Raji (cell line): Measurements from ENCODE around the gene BMP15.

Experiments
- POLR2A ChIP-seq: IDR thresholded peaks from 2 replicates; pipeline ENCODE4 v1.6.1; 2011; ENCODE audit warnings: low read depth, low read length, control low read depth; ENCODE audit not compliant: insufficient read depth

The BMP15 gene

DNA sequence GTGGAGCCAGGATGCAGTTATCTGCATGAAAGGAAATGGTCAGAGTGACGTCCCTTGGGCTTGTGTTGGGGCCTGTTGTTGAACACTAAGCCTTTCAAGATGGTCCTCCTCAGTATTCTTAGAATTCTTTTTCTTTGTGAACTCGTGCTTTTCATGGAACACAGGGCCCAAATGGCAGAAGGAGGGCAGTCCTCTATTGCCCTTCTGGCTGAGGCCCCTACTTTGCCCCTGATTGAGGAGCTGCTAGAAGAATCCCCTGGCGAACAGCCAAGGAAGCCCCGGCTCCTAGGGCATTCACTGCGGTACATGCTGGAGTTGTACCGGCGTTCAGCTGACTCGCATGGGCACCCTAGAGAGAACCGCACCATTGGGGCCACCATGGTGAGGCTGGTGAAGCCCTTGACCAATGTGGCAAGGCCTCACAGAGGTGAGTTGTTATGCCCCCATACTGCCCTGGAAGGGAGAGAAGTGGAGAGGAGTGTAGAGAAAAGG lies at the start of gene BMP15:
Gene BMP15, plus strand, starts transcription at position 51 of the 492 bp plus-strand sequence. Its CDS starts 49 bp downstream, at position 100.
- no peak for TF ChIP-seq POLR2A

DNA sequence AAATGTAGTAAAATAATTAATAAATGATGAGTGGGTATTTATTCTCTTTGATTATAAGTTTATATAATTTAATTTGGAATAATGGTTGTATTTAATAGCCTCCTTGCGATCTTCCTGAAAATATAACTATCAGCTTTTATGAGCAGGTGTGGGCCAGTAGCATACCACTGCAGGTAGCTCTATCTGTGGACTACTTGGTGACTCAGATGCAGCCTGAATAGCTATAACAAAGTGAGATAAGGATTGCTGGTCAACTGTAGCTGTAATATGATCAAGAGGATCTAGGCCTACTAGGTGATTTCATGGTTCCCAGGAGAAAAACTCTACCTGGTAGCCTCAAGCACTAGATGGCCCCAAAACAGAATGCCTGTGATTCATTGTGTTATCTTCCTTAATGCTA lies 47.1 kb upstream of the BMP15 start:
- no peak for TF ChIP-seq POLR2A

DNA sequence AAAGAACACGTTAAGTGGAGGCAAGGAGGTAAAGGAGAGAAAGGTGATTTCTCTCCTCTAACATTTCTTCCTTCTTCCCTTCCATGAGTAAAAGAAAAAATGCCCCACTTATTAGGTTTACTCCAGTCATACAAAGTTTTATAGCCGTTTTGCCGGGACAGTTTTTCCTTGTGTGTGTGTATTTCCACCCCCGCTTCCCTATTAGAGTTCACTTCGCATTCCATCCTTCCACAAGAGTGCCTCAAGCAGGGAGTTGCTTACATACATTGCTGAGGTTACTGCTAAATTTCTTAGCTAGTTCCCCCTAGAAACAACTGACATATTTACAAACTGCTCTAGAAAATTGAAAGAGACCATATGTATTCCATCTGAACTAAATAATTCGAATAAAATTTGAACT lies 45.2 kb upstream of the BMP15 start:
- TF ChIP-seq POLR2A, result no peak

DNA sequence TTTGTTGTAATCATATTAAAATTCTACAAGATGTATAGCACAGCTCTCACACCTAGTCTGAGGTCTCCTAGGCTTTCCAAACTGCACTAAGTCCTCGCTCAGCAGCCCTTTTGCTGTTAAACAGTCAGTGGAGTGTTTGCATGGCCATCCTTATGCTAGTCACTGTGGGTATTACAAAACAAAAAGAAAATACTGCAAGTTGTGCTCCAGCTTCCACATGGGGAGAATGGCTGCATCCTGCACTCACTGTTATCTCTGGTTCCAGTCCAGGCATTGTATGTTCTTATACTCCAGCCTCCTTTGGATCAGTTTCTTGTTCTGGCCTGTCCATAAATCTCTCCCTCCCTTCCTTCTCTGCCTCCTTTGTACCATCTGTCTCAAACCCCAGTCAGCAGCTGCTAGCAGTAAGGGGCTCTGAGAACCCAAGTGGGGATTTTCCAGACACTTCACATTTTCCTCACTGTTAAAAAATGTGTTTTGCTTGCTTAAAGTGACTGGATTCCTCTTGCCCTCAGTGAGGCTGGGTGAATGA lies 38.5 kb upstream of the BMP15 start:
- no peak for TF ChIP-seq POLR2A

DNA sequence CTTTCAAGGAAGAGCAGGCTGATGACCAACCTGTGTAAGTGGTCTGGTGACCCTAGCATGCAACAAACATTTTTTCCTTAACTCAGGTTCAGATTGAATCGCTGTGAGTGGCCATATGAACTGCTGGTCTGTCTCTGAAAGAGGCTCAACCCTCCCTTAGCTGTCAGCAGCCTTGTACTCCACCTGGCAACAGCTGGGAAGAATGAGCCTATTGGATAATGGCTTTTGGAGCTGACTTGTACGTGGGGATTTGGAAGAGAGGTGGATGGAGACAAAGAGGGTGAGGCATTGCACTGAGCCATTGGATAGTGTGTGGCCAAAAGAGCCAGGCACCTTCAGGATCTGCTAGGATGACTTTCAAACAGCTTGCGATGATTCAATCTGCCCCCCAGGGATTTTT lies 35.7 kb upstream of the BMP15 start:
- no peak for TF ChIP-seq POLR2A

DNA sequence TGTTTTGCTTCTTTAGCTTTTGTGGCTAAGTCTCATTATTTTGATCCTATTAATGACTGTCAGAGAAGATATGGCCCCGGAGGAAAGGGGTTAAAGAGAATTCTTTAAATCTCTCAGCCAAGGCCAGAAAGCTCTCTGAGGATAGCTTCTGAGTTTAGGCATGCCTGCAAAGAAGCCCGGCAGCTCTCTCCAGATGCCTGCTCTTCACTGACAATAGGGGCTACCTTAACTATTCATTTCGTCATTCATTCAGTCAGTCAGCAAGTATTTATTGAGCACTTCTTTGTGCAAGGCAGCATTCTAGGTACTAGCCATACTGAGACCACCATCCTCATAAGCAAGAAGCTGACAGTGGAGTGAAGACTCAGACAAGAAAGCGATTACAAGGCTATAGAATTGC lies 34.0 kb upstream of the BMP15 start:
- no peak for TF ChIP-seq POLR2A

DNA sequence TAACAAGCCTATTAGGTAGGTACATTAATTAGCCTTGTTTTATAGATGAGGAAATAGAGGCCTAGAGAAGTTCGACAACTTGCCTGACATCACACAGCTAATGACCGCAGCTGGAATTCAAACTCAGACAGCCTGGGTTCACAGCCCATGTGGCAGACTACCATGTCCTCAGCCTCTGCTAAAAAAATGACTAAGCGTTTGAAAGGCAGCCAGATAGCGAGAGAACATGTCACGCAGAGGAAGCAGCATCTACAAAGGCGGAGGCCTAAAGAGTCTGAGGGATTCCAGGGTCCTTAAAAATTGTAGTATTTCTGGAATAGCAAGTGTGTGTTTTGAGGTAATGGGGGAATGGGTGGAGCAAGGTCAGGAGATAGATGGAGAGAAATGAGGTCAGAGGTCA lies 33.2 kb upstream of the BMP15 start:
- TF ChIP-seq POLR2A, result no peak

DNA sequence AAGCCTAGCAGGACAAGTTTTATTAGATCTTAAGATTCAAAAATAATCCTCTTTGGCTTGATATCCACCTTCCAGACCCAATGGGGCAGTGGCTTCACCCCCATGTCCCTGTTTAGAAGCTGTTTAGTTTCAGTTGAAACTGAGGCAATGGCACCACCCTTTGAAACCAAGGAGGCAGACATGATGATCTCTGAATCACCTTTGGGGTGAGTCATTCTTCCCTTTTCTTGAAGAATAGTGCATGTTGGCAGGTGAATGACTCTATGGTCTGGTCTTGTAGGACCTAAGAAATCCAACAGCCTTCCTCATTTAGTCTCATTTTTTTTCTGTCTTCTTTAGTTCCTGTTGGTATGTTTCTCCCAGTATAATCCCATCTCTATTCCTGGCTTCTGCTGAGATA lies 29.5 kb upstream of the BMP15 start:
- no peak for TF ChIP-seq POLR2A

DNA sequence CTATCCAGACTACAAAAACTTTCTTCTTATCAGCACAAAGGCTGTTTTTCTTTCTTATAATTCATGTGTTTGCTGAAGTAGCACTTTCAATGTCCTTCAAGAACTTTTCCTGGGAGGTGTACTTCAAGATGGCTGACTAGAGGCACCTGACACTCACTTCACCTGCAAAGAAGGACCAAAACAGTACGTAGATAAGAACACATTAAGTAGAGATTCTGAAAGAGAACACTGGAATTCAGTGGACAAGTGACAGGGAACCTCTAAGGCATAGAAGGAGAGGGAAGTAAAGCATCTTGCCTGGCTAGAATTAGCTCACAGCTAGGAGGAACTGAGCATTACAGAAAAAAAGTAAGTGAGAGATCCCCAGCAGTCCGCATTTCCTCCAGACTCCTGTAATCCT lies 21.7 kb upstream of the BMP15 start:
- TF ChIP-seq POLR2A, result no peak

DNA sequence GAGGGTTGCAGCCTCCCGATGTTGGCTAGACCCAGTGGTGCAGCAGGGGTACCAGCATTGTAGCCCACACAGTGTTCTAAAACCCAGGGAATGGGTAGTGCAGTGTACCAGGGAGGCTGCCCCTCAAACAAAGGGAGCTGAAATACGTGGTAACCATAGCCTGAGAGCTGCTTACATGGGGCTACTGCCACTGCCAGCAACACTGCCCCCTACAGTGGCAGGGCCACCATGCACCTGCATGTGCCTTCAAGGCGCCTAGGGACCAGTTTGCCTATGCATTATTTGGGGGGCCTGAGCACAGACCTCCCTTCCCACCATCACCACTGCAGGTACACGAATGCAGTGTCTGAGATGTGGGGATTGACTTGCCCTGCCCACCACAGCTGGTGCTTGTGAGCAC lies 21.0 kb upstream of the BMP15 start:
- no peak for TF ChIP-seq POLR2A

DNA sequence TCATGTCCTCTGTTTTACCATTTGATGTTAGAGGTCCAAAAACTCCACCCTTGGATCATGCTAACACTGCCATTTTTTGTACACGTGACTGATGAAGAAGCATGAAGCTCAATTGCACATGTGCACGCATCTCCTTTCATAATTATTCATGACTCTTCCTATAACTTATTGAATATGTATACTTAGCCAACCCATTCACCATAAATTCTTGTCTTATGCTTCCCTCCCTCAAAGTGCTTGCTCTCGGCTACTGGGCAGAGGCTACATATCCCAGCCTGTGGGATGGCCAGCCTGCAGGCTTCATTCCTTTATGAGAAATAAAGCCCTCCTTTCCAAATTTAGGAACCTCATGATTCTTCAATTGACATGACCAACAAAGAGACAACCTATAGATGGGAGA lies 17.5 kb upstream of the BMP15 start:
- no peak for TF ChIP-seq POLR2A

DNA sequence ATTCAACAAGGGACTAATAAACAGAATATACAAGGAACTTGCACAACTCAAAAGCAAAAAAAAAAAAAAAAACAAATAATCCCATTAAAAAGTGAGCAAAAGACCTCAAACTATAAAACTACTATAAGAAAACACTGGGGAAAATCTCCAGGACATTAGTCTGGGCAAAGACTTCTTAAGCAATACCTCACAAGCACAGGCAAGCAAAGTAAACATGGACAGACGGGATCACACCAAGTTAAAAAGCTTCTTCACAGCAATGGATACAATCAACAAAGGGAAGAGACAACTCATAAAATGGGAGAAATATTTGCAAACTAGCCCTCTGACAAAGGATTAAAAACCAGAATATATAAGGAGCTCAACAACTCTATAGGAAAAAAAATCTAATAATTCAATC lies 17.1 kb upstream of the BMP15 start:
- TF ChIP-seq POLR2A, result no peak

DNA sequence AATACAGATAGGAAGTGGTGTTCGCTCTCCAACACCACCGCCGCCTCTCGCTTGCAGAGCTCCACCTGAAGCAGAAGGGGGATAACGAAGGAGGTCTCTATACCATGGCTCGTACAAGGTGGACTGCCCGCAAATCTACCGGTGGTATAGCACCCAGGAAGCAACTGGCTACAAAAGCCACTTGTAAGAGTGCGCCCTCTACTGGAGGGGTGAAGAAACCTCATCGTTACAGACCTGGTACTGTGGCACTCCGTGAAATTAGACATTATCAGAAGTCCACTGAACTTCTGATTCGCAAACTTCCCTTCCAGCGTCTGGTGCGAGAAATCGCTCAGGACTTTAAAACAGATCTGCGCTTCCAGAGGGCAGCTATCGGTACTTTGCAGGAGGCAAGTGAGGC lies 5.2 kb upstream of the BMP15 start:
- no peak for TF ChIP-seq POLR2A

DNA sequence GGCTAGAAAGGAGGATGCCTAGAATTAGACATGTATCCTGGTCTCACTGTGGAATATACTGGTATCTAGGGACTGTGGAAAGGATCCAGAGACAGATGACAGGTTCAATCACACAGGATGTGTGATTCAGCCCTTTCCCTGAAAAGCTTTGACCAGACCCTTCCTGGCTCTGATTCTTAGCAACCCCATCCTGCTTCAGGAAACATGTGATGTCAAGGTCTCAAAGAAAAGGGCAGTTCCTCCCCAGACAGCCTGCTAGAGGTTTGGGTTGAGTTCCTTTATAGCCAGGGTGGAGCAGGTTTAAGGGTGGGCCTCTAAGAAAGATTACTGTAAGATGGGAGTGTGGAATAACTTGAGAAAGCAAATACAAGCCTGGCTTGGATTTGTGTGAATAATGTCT lies 3.0 kb downstream of the BMP15 start:
- no peak for TF ChIP-seq POLR2A

DNA sequence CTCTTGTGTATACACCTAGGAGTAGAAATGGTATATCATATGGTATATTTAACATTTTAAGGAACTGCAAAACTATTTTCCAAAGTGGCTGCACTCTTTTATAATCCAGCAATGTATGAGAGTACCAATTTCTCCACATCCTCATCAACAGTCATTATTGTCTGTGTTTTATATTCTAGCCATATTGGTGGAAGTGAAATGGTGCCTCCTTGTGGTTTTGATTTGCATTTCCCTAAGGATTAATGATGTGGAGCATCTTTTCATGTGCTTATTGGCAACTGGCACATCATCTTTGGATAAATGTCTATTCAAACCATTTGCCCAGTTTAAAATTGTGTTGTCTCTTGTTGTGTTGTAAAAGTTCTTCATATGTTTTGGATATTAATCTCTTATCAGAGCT lies 9.6 kb downstream of the BMP15 start:
- TF ChIP-seq POLR2A, result no peak

DNA sequence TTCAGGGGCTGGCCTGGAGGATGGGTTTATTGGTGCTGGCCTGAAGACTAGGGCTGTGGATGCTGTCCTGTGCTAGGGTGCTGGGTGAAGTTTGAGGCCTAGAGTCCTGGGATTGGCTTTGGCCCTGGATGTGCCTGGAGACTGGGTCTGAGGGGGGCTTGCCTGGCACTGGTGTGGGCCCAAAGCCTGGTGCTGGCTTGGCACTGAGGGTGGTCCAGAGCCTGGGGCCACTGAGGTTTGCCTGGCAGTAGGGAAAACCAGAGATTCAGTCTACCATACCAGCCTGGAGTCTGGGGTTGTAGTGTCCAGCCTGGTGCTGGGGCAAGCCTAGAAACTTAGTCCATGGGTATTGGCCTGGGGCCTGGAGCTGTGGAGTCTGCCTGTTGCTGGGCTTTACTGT lies 16.6 kb downstream of the BMP15 start:
- no peak for TF ChIP-seq POLR2A

DNA sequence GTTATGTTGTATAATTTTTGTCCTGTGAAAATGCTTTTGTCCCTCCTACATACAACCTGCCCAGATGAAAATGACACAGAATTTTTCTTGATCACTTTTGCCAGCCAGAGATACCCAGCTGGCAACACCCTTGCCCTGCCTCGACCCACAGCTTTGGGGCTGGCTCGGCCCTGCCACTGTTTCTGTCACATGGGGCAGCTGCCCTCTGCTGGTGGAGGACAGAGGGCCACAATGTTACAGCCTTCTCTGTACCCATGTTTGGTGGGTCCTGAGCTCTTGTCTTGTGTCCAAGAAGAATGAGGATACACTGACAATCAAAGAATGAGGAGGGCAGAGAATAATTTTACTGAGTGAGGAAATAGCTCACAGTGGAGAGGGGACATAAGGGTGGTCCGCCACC lies 31.1 kb downstream of the BMP15 start:
- TF ChIP-seq POLR2A, result no peak
